ENCODE results near the gene PCDHGA7.
"Not testable (repeated sequence)": the region's sequence is repeated elsewhere in the genome, so short reads cannot be mapped to it uniquely, and the experiment has no call there.

DNA sequence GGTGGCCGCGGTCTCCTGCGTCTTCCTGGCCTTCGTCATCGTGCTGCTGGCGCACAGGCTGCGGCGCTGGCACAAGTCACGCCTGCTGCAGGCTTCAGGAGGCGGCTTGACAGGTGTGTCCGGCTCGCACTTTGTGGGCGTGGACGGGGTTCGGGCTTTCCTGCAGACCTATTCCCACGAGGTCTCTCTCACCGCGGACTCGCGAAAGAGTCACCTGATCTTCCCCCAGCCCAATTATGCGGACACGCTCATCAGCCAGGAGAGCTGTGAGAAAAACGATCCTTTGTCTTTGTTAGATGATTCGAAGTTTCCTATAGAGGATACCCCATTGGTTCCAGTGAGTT lies 32.7 kb downstream of the PCDHGA7 start:
- TF ChIP-seq, protein P1, sequence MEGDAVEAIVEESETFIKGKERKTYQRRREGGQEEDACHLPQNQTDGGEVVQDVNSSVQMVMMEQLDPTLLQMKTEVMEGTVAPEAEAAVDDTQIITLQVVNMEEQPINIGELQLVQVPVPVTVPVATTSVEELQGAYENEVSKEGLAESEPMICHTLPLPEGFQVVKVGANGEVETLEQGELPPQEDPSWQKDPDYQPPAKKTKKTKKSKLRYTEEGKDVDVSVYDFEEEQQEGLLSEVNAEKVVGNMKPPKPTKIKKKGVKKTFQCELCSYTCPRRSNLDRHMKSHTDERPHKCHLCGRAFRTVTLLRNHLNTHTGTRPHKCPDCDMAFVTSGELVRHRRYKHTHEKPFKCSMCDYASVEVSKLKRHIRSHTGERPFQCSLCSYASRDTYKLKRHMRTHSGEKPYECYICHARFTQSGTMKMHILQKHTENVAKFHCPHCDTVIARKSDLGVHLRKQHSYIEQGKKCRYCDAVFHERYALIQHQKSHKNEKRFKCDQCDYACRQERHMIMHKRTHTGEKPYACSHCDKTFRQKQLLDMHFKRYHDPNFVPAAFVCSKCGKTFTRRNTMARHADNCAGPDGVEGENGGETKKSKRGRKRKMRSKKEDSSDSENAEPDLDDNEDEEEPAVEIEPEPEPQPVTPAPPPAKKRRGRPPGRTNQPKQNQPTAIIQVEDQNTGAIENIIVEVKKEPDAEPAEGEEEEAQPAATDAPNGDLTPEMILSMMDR (IDR thresholded peaks at IDR 0.05), result not testable (repeated sequence)
- TF ChIP-seq POLR2A (IDR thresholded peaks at IDR 0.05), result not testable (repeated sequence)

Data from right lobe of liver (tissue), 4 donors.